A673 (cell line): ENCODE data around the gene LUC7L.

Experiments
- EZH2 ChIP-seq: fragments of 200-600 bp; sonication (generic); IDR thresholded peaks from 2 replicates; pipeline ENCODE4 v1.6.1; 2017; ENCODE audit warnings: borderline replicate concordance, low read depth, mild to moderate bottlenecking, mixed read lengths, antibody characterized with exemption, low read length; ENCODE audit not compliant: poor library complexity, severe bottlenecking
- TF ChIP-seq, protein P1 (sequence below): fragments of 300-800, 200-600 bp; sonication (generic); conservative IDR thresholded peaks from 2 replicates; pipeline ENCODE4 v1.5.1; 2017; ENCODE audit warnings: low read depth, mild to moderate bottlenecking, antibody characterized with exemption, low read length, moderate library complexity, mixed read lengths

DNA sequence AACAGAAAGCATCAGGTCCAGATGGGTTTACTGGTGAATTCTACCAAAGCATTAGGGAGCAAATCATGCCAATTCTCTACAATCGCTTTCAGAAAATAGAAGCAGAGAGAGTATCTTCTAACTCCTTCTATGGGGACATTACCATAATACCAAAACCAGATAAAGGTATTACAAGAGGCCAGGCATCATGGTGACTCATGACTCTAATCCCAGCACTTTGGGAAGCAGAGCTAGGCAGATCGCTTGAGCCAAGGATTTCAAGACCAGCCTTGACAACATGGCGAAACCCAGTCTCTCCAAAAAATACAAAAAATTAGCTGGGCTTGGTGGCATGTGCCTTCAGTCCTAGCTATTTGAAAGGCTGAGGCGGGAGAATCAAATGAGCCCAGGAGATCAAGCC lies 26.0 kb downstream of the LUC7L start:
- TF ChIP-seq, protein P1, sequence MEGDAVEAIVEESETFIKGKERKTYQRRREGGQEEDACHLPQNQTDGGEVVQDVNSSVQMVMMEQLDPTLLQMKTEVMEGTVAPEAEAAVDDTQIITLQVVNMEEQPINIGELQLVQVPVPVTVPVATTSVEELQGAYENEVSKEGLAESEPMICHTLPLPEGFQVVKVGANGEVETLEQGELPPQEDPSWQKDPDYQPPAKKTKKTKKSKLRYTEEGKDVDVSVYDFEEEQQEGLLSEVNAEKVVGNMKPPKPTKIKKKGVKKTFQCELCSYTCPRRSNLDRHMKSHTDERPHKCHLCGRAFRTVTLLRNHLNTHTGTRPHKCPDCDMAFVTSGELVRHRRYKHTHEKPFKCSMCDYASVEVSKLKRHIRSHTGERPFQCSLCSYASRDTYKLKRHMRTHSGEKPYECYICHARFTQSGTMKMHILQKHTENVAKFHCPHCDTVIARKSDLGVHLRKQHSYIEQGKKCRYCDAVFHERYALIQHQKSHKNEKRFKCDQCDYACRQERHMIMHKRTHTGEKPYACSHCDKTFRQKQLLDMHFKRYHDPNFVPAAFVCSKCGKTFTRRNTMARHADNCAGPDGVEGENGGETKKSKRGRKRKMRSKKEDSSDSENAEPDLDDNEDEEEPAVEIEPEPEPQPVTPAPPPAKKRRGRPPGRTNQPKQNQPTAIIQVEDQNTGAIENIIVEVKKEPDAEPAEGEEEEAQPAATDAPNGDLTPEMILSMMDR, result no peak
- no peak for TF ChIP-seq EZH2
